HAP-1 (cell line): ENCODE measurements around the gene KRTAP19-6.

ENCODE experiments used
- DNase-seq, 2 experiments: peaks; one replicate each; pipeline ENCODE4 v3.0.0-alpha.2; 2016 to 2020; ENCODE audit warnings: low spot score in 2 of 2
- H3K27me3 ChIP-seq: fragments of 250-450 bp; sonication (Bioruptor Pico); 2 replicates; pipeline ENCODE4 v1.5.1; 2020; ENCODE audit warnings: low read depth, mild to moderate bottlenecking, moderate library complexity
- H3K36me3 ChIP-seq: fragments of 250-450 bp; sonication (Bioruptor Pico); replicated peaks from 2 replicates; pipeline ENCODE4 v1.5.1; 2020; ENCODE audit warnings: mild to moderate bottlenecking
- H3K4me1 ChIP-seq: fragments of 250-450 bp; sonication (Bioruptor Pico); 2 replicates; pipeline ENCODE4 v1.5.1; 2020; ENCODE audit warnings: mild to moderate bottlenecking
- H3K4me3 ChIP-seq: fragments of 250-450 bp; sonication (Bioruptor Pico); 2 replicates; pipeline ENCODE4 v1.5.1; 2020; ENCODE audit warnings: mild to moderate bottlenecking, moderate library complexity
- H3K9me3 ChIP-seq: fragments of 250-450 bp; sonication (Bioruptor Pico); 2 replicates; pipeline ENCODE4 v1.5.1; 2020; ENCODE audit warnings: mild to moderate bottlenecking, moderate library complexity
- in situ Hi-C: fragments of 300-500 bp; cut with MboI; formaldehyde crosslinking; loops from 3 replicates; pipeline ENCODE4 v1.14.3; 2020; ENCODE audit warnings: low sequenced_read_pairs, inconsistent platforms, mixed read lengths

Gene KRTAP19-6

GRCh38 chr21:30541764-30542163 is at the start of gene KRTAP19-6:
TSS of gene KRTAP19-6 (minus strand) at chr21:30541864. CDS start at chr21:30541833, 31 bp downstream.
- Histone ChIP-seq H3K36me3 (no peaks in the 10 kb centered on the region), H3K4me3 (no peak within 1 kb of the TSS), H3K9me3 (no peaks in the 10 kb centered on the region), H3K4me1 (no peaks in the 10 kb centered on the region), H3K27me3 (no peaks in the 10 kb centered on the region)
- DNase-seq: no peak
- in situ Hi-C loops: no loop called here

- Histone ChIP-seq H3K4me3 (no peak within 1 kb of the TSS), H3K4me1 (no peaks in the 10 kb centered on the region), H3K36me3 (no peaks in the 10 kb centered on the region), H3K9me3 (0 out of 2 replicates have a peak, but pooled peaks cover 2% of the 10 kb centered on the region), H3K27me3 (no peaks in the 10 kb centered on the region)
- in situ Hi-C loops: no loop called here
- DNase-seq: no peak
These were observed 48.6 kb upstream of the KRTAP19-6 start, which contains the start of gene KRTAP22-2 for GRCh38 chr21:30590297-30590696. TSS of gene KRTAP22-2 (minus strand) at chr21:30590397.

GRCh38 chr21:30582870-30583269 is 41.2 kb upstream of the KRTAP19-6 start:
- DNase-seq: no peak
- in situ Hi-C loops: no loop called here

GRCh38 chr21:30580132-30580531 is 38.5 kb upstream of the KRTAP19-6 start:
- H3K4me1 ChIP-seq: no peaks in the 10 kb centered on the region
- no peaks in the 10 kb centered on the region for H3K27me3 ChIP-seq
- no peaks in the 10 kb centered on the region for H3K36me3 ChIP-seq
- no peak overlapping the region for H3K4me3 ChIP-seq
- in situ Hi-C loops: no loop called here
- H3K9me3 ChIP-seq: no peaks in the 10 kb centered on the region; the same call in 1 of the 2 replicates
- DNase-seq: no peak

More at GRCh38 chr21:30582870-30583269, 41.2 kb upstream of the KRTAP19-6 start:
- H3K4me1 ChIP-seq: no peaks in the 10 kb centered on the region
- H3K9me3 ChIP-seq: 0 out of 2 replicates have a peak, but pooled peaks cover 2% of the 10 kb centered on the region
- H3K4me3 ChIP-seq: no peak overlapping the region
- H3K27me3 ChIP-seq: no peaks in the 10 kb centered on the region
- H3K36me3 ChIP-seq: no peaks in the 10 kb centered on the region

GRCh38 chr21:30579346-30579745 is 37.7 kb upstream of the KRTAP19-6 start:
- Histone ChIP-seq H3K4me3 (no peak overlapping the region), H3K4me1 (no peaks in the 10 kb centered on the region), H3K27me3 (no peaks in the 10 kb centered on the region), H3K36me3 (no peaks in the 10 kb centered on the region), H3K9me3 (no peaks in the 10 kb centered on the region; the same call in 1 of the 2 replicates)
- in situ Hi-C loops: no loop called here
- no peak for DNase-seq

GRCh38 chr21:30577766-30578165 is 36.1 kb upstream of the KRTAP19-6 start:
- Histone ChIP-seq H3K27me3 (no peaks in the 10 kb centered on the region), H3K36me3 (no peaks in the 10 kb centered on the region), H3K4me3 (no peak overlapping the region), H3K4me1 (no peaks in the 10 kb centered on the region), H3K9me3 (no peaks in the 10 kb centered on the region; the same call in 1 of the 2 replicates)
- DNase-seq: no peak
- in situ Hi-C loops: no loop called here

- Histone ChIP-seq H3K4me1 (no peaks in the 10 kb centered on the region), H3K27me3 (no peaks in the 10 kb centered on the region), H3K4me3 (no peak overlapping the region), H3K9me3 (no peaks in the 10 kb centered on the region), H3K36me3 (no peaks in the 10 kb centered on the region)
- in situ Hi-C loops: no loop called here
- DNase-seq: no peak
These were observed 26.0 kb upstream of the KRTAP19-6 start for GRCh38 chr21:30567617-30568016.

- DNase-seq: no peak
- Histone ChIP-seq H3K9me3 (no peaks in the 10 kb centered on the region), H3K4me1 (no peaks in the 10 kb centered on the region), H3K36me3 (no peaks in the 10 kb centered on the region), H3K4me3 (no peak overlapping the region), H3K27me3 (no peaks in the 10 kb centered on the region)
- in situ Hi-C loops: no loop called here
These were observed 22.0 kb upstream of the KRTAP19-6 start for GRCh38 chr21:30563630-30564029.

GRCh38 chr21:30563072-30563471 is 21.4 kb upstream of the KRTAP19-6 start:
- in situ Hi-C loops: no loop called here
- H3K27me3 ChIP-seq: no peaks in the 10 kb centered on the region
- H3K9me3 ChIP-seq: no peaks in the 10 kb centered on the region
- no peak overlapping the region for H3K4me3 ChIP-seq
- H3K4me1 ChIP-seq: no peaks in the 10 kb centered on the region
- no peak for DNase-seq
- no peaks in the 10 kb centered on the region for H3K36me3 ChIP-seq

- in situ Hi-C loops: no loop called here
- DNase-seq: no peak
- no peaks in the 10 kb centered on the region for H3K9me3 ChIP-seq
- no peaks in the 10 kb centered on the region for H3K36me3 ChIP-seq
- H3K4me3 ChIP-seq: no peak overlapping the region
- no peaks in the 10 kb centered on the region for H3K4me1 ChIP-seq
- no peaks in the 10 kb centered on the region for H3K27me3 ChIP-seq
These were observed 20.3 kb upstream of the KRTAP19-6 start for GRCh38 chr21:30561957-30562356.

GRCh38 chr21:30561264-30561895 is 19.7 kb upstream of the KRTAP19-6 start, which contains the start of gene KRTAP19-7:
TSS of gene KRTAP19-7 (minus strand) at chr21:30561314. CDS start at chr21:30561289, 25 bp downstream.
- no peak for DNase-seq
- no peaks in the 10 kb centered on the region for H3K27me3 ChIP-seq
- H3K36me3 ChIP-seq: no peaks in the 10 kb centered on the region
- no peaks in the 10 kb centered on the region for H3K9me3 ChIP-seq
- no peaks in the 10 kb centered on the region for H3K4me1 ChIP-seq
- no peak within 1 kb of the TSS for H3K4me3 ChIP-seq
- in situ Hi-C loops: no loop called here

- Histone ChIP-seq H3K4me3 (no peak overlapping the region), H3K9me3 (no peaks in the 10 kb centered on the region), H3K4me1 (no peaks in the 10 kb centered on the region), H3K27me3 (no peaks in the 10 kb centered on the region), H3K36me3 (no peaks in the 10 kb centered on the region)
- no peak for DNase-seq
- in situ Hi-C loops: no loop called here
These were observed 13.4 kb upstream of the KRTAP19-6 start for GRCh38 chr21:30555095-30555494.

- in situ Hi-C loops: no loop called here
- DNase-seq: no peak
- H3K36me3 ChIP-seq: no peaks in the 10 kb centered on the region
- no peak overlapping the region for H3K4me3 ChIP-seq
- peaks cover 3% of the 10 kb centered on the region; the same call in 1 of the 2 replicates for H3K9me3 ChIP-seq
- H3K27me3 ChIP-seq: no peaks in the 10 kb centered on the region
- no peaks in the 10 kb centered on the region for H3K4me1 ChIP-seq
These were observed 11.1 kb upstream of the KRTAP19-6 start for GRCh38 chr21:30552782-30553181.

- no peaks in the 10 kb centered on the region for H3K4me1 ChIP-seq
- H3K4me3 ChIP-seq: no peak overlapping the region
- no peaks in the 10 kb centered on the region for H3K27me3 ChIP-seq
- DNase-seq: no peak
- H3K9me3 ChIP-seq: peaks cover 7% of the 10 kb centered on the region; the same call in 1 of the 2 replicates
- in situ Hi-C loops: no loop called here
- no peaks in the 10 kb centered on the region for H3K36me3 ChIP-seq
These were observed 22.8 kb downstream of the KRTAP19-6 start for GRCh38 chr21:30518876-30519275.
